Osteoblast (primary cell): ENCODE data around the gene SPPL2A. TPM values are rescaled to one million over a fixed set of nuclear protein-coding genes. Genes with fewer than 3 reads are reported as not detected.

ENCODE experiments used
- DNase-seq: peaks from one replicate; pipeline ENCODE4 v3.0.0; 2011; ENCODE audit warnings: low spot score, mixed read lengths; ENCODE audit not compliant: insufficient read length; ENCODE audit errors: missing footprints
- H2AFZ ChIP-seq: 2 replicates; pipeline ENCODE4 v1.6.0; 2011; ENCODE audit warnings: mild to moderate bottlenecking, low read length
- H3K27ac ChIP-seq: 2 replicates; pipeline ENCODE4 v1.5.1; 2011; ENCODE audit warnings: mild to moderate bottlenecking, low read depth, low read length, moderate library complexity
- H3K27me3 ChIP-seq: 2 replicates; pipeline ENCODE4 v1.6.0; 2012; ENCODE audit warnings: mild to moderate bottlenecking, control low read depth, inconsistent platforms, low read length, moderate library complexity; ENCODE audit not compliant: insufficient read depth
- H3K36me3 ChIP-seq: 2 replicates; pipeline ENCODE4 v1.5.1; 2011; ENCODE audit warnings: mild to moderate bottlenecking, low read length, control low read depth, moderate library complexity; ENCODE audit not compliant: insufficient read depth
- H3K4me1 ChIP-seq: 2 replicates; pipeline ENCODE4 v1.5.1; 2011; ENCODE audit warnings: mild to moderate bottlenecking, low read length, control low read depth, moderate library complexity; ENCODE audit not compliant: insufficient read depth
- H3K4me2 ChIP-seq: 2 replicates; pipeline ENCODE4 v1.6.0; 2011; ENCODE audit warnings: mild to moderate bottlenecking, low read length; ENCODE audit not compliant: insufficient read depth
- H3K4me3 ChIP-seq: fragments of 200-600 bp; sonication (generic); 3 replicates; pipeline ENCODE4 v1.5.1; 2012; ENCODE audit warnings: mild to moderate bottlenecking, low read length, inconsistent platforms; ENCODE audit not compliant: insufficient read depth
- H3K79me2 ChIP-seq: 2 replicates; pipeline ENCODE4 v1.6.0; 2012; ENCODE audit warnings: mild to moderate bottlenecking, low read length, control low read depth, inconsistent platforms; ENCODE audit not compliant: insufficient read depth
- H3K9me3 ChIP-seq: 2 replicates; pipeline ENCODE4 v1.5.1; 2011; ENCODE audit warnings: low read depth, low read length, control low read depth
- H4K20me1 ChIP-seq: 2 replicates; pipeline ENCODE4 v1.6.0; 2012; ENCODE audit warnings: mild to moderate bottlenecking, low read length, control low read depth; ENCODE audit not compliant: insufficient read depth
- CTCF ChIP-seq: IDR thresholded peaks from 2 replicates; pipeline ENCODE4 v1.5.1; 2011; ENCODE audit warnings: mild to moderate bottlenecking, low read depth, low read length, moderate library complexity; ENCODE audit errors: extremely low read depth
- total RNA-seq: library from RNA; depleted of rRNA; stranded (reverse); fragments of >200 nt; gene quantifications from 2 replicates; pipeline ENCODE4 v1.2.3, GENCODE V29; 2012

Gene SPPL2A
- total RNA-seq, 1 donor = 87.6 TPM

DNA sequence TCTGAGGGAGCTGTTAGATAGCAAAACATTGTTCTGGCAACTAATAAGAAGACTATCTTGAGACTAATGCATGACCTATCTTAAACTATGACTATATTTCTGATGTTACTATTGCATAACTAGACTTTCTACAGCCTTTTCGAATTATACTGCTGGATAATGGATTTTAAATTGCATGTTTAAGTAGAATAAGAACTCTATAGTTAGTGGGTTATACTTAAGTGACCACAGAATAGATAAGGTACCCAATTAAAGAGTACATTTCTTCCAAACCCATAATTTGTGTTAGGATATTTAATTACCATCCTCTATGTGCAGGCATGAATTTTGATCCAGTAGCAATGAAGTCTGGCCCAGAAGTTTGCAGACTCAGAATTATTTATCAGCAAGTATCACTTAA lies 44.6 kb upstream of the SPPL2A start:
- no peaks in the 10 kb centered on the region for H3K9me3 ChIP-seq
- no peaks in the 10 kb centered on the region for H3K4me1 ChIP-seq

GRCh38 chr15:50808728-50809127 lies 43.2 kb upstream of the SPPL2A start:
- no peak overlapping the region for H3K27ac ChIP-seq

More for the DNA sequence above, 44.6 kb upstream of the SPPL2A start:
- no peak overlapping the region for H2AFZ ChIP-seq
- no peak for DNase-seq
- no peaks in the 10 kb centered on the region for H3K36me3 ChIP-seq
- no peak overlapping the region for H3K4me2 ChIP-seq
- H4K20me1 ChIP-seq = no peaks in the 10 kb centered on the region
- no peaks in the 10 kb centered on the region for H3K27me3 ChIP-seq
- no peaks in the 10 kb centered on the region for H3K79me2 ChIP-seq
- no peak overlapping the region for H3K27ac ChIP-seq
- no peak overlapping the region for H3K4me3 ChIP-seq
- TF ChIP-seq CTCF = no peak

GRCh38 chr15:50803479-50804180 lies 38.1 kb upstream of the SPPL2A start:
- no peaks in the 10 kb centered on the region for H3K4me1 ChIP-seq
- H3K9me3 ChIP-seq = no peaks in the 10 kb centered on the region
- no peaks in the 10 kb centered on the region for H3K36me3 ChIP-seq
- peaks cover 7% of the 10 kb centered on the region for H3K27me3 ChIP-seq
- H4K20me1 ChIP-seq = no peaks in the 10 kb centered on the region
- H3K27ac ChIP-seq = no peak overlapping the region
- no peak overlapping the region for H2AFZ ChIP-seq
- DNase-seq = no peak
- no peaks in the 10 kb centered on the region for H3K79me2 ChIP-seq
- no peak overlapping the region for H3K4me2 ChIP-seq
- no peak overlapping the region for H3K4me3 ChIP-seq
- no peak for TF ChIP-seq CTCF

More at GRCh38 chr15:50808728-50809127, 43.2 kb upstream of the SPPL2A start:
- H3K4me1 ChIP-seq = no peaks in the 10 kb centered on the region
- no peaks in the 10 kb centered on the region for H3K79me2 ChIP-seq
- DNase-seq = no peak
- H3K9me3 ChIP-seq = no peaks in the 10 kb centered on the region
- H3K4me2 ChIP-seq = no peak overlapping the region
- H3K27me3 ChIP-seq = peaks cover 7% of the 10 kb centered on the region
- H3K36me3 ChIP-seq = no peaks in the 10 kb centered on the region
- H3K4me3 ChIP-seq = no peak overlapping the region
- TF ChIP-seq CTCF = no peak
- H2AFZ ChIP-seq = no peak overlapping the region
- H4K20me1 ChIP-seq = no peaks in the 10 kb centered on the region

DNA sequence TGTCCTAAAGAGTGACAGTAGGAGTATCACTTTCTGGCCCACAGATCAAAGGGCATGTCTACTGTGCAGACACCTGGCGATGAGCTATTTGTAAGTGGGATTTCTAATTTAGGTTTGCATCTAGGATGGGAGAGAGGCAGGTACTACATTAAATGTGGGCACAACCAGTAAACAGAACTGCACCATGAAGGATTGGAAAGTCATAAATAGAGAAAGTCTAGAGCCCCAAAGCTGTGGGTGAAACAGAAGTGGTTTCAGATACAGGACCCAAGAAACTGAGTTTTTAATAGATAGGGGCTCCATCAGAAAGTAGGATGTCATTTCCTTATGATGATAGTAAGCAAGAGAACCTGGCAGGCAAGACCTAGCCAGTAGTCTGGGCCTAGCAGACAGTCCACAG lies 35.2 kb upstream of the SPPL2A start:
- Histone ChIP-seq H3K36me3 (no peaks in the 10 kb centered on the region), H3K4me1 (no peaks in the 10 kb centered on the region), H3K27me3 (peaks cover 7% of the 10 kb centered on the region), H3K27ac (no peak overlapping the region), H3K4me2 (no peak overlapping the region), H2AFZ (no peak overlapping the region), H3K79me2 (no peaks in the 10 kb centered on the region), H3K4me3 (no peak overlapping the region), H4K20me1 (no peaks in the 10 kb centered on the region), H3K9me3 (no peaks in the 10 kb centered on the region)
- TF ChIP-seq CTCF = no peak
- no peak for DNase-seq
